Measurements from ENCODE around the gene ADARB1.

DNA sequence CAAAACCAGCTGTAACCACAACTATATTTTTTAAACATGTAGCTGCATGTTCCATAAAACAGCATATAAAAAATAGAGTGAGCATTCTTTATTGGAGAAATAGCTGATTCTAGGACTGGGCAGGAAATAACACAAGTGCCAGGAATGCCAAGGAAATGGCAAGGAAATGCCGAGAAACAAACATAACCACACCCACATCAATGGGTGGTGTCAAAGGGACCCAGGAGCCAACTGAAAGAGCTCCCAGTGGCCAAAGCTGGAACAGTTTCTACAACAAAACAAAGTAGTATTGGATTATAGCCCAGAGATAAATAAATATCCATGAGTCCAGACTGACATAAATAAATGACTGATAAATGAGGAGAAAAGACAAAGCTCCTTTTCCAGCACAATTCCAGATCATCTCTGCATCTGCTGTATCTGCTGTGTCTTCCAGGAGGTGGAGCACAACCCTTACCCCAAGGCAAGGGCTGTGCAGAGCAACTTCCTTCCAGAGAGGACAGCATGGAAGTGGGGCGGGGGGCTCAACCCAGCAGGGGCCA lies 28.1 kb downstream of the ADARB1 start:
- TF ChIP-seq, protein P1, sequence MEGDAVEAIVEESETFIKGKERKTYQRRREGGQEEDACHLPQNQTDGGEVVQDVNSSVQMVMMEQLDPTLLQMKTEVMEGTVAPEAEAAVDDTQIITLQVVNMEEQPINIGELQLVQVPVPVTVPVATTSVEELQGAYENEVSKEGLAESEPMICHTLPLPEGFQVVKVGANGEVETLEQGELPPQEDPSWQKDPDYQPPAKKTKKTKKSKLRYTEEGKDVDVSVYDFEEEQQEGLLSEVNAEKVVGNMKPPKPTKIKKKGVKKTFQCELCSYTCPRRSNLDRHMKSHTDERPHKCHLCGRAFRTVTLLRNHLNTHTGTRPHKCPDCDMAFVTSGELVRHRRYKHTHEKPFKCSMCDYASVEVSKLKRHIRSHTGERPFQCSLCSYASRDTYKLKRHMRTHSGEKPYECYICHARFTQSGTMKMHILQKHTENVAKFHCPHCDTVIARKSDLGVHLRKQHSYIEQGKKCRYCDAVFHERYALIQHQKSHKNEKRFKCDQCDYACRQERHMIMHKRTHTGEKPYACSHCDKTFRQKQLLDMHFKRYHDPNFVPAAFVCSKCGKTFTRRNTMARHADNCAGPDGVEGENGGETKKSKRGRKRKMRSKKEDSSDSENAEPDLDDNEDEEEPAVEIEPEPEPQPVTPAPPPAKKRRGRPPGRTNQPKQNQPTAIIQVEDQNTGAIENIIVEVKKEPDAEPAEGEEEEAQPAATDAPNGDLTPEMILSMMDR (IDR thresholded peaks at IDR 0.05): peak in 5 of 6 experiments; percentile 25 to 62 (median 28)
- TF ChIP-seq POLR2A (IDR thresholded peaks at IDR 0.05): no peak
